NT2/D1 (cell line): Measurements from ENCODE around the gene SOX5.

Experiments
- SUZ12 ChIP-seq: IDR thresholded peaks from 2 replicates; pipeline ENCODE4 v1.6.1; 2011; ENCODE audit not compliant: insufficient read length, insufficient read depth; ENCODE audit errors: extremely low read depth
- YY1 ChIP-seq: IDR thresholded peaks from 2 replicates; pipeline ENCODE4 v1.6.1; 2011; ENCODE audit not compliant: insufficient read length, insufficient read depth

GRCh38 chr12:23699031-23699430 lies 250.4 kb downstream of the SOX5 start:
- TF ChIP-seq YY1 = no peak
- TF ChIP-seq SUZ12 = no peak
